Astrocyte of the hippocampus (primary cell): Measurements from ENCODE around the gene BSPRY.

Experiments
- DNase-seq: peaks from one replicate; pipeline ENCODE4 v3.0.0; 2011; ENCODE audit warnings: low read depth, low spot score

The BSPRY gene

DNA sequence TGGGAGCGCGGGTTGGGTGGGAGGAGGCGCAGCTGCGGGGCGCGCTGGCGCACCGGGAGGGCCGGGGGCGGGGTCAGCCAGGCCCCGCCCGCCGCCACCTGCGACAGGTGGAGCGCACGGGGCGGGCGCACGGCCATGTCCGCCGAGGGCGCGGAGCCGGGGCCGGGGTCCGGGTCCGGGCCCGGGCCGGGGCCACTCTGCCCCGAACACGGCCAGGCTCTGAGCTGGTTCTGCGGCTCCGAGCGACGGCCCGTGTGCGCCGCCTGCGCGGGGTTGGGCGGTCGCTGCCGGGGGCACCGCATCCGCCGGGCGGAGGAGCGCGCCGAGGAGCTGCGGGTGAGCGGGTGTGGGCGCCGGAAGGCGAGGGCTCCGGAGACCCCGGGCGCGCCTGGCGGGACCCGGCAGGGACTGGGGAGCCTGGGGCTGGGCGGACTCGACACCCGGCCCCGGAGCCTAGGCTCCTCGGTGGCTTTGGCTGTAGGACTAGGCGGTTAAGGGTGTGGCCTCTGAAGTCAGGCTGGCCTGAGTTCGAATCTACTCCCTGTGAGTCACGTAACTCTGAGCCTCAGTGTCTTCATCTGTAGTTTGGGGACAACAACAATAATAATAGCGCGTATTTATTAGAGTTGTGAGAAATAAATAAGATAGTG is at the start of gene BSPRY:
TSS of gene BSPRY (plus strand) at position 97 of the 650 bp plus-strand sequence. CDS start at position 136, 39 bp downstream.
- peak; percentile 14 for DNase-seq

DNA sequence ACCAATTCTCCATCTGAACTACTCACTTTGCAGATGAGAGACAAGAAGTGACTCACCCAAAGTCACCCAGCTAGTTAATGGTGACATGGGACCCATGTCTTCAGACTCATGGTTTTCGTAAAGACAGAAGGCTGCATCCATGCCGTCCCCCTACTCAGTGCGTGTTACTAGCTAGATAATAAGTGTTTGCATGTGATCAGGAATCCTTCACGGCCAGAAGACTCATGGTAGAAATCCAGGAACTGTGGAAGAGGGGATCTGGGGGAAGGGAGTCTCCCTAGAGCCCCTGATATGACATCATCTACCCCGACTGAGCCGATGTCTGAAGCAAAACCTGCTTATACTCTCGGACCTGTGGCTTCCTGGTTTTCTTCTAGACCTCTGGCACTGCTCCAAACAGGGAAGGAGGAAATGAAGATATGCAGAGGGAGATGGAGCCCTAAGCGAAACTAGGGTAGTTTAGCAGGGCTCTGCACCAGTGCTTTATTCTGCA is 49.5 kb upstream of the BSPRY start:
- DNase-seq = no peak

DNA sequence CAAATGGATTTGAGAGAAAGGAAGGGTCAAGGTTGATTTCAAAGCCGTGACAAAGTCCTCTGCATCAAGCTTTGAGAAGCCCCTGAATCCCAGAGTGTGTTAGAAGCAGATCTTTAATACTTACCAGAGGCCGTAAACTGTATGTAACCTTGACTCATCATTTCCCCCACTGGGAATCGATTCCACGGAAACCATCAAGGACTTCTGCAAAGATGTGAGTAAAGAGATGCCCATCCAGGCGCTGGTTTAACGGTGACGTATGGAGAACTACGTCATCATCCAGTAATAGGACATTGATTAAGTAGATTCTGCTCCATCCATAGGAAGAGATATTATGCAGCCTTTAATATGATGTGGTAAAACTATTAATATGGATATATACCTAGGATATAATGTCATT is 47.8 kb upstream of the BSPRY start:
- no peak for DNase-seq

DNA sequence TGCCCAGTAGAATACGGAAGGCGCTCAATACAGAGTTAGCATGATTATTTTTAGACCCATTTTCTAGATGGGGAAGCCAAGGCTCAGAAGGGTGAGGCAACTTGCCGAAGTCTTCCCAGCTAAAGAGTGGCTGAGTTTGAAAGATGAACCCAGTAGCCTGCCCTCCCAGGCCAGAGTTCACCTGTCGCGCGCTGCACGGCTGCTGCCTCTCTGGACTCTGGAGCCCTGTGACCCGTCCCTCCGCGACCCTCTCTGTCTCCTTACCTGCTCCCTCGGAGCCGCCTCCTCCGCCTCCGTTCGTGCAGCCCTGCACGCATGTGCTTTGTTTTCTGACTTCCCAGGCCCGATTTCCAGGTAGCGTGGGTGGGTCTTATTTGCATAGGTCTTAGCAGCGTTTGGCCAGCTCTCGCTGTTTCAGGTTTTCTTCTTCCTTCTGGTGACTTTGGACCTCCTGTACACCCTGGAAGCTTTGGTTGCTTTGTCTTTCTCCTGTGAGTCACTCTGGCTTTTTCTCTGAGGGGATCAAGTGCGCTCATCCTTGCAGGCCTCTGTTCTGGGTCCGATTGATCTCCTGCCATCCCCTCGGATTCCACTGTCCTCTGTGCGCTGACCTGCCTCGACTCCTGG is 46.4 kb upstream of the BSPRY start, which contains the start of gene RNF183:
TSS of gene RNF183 (minus strand) at position 585 of the 627 bp plus-strand sequence. CDS start 5,192 bp downstream, outside the sequence.
- no peak for DNase-seq

DNA sequence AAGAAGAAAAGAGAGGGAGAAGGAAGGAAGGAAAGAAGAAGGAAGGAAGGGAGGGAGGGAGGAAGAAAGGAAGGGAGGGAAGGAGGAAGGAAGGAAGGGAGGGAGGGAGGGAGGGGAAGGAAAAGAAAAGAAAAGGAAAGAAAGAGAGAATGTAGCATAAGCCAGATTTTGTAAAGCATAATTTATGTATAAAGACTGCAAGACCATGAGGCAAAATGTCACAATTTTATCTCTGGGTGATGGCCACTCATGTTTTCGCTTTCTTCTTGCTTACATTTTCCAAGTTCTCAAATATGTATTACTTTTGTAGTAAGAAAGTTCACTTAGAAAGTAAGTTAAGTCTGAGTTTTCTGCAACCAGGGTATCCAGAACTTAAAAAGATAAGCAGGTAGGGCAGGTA is 42.8 kb upstream of the BSPRY start:
- no peak for DNase-seq

DNA sequence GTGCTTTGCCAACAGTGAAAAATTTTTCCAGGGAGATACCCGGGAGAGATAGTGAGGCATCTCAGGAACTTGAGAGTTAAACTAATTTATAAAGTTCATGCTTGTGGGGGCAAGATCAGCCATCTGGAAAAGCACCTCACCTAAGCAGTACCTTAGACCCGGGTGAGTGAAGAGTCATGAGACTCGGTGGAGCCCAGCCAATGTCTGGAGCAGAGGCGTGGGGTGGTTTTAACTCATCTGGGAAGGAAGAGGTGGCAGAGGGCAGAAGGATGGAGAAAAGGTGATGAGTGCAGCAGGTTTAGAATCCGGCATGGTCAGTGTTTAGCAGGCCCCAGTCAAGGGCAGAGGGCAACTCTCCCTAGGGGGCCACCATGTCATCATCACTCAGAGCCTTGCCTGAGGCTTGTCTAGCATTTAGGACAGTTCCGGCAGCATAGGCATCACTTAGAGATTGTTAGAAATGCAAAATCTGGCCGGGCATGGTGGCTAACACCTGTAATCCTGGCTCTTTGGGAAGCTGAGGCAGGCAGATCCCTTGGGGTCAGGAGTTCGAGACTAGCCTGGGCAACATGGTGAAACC is 41.9 kb upstream of the BSPRY start:
- DNase-seq = no peak

DNA sequence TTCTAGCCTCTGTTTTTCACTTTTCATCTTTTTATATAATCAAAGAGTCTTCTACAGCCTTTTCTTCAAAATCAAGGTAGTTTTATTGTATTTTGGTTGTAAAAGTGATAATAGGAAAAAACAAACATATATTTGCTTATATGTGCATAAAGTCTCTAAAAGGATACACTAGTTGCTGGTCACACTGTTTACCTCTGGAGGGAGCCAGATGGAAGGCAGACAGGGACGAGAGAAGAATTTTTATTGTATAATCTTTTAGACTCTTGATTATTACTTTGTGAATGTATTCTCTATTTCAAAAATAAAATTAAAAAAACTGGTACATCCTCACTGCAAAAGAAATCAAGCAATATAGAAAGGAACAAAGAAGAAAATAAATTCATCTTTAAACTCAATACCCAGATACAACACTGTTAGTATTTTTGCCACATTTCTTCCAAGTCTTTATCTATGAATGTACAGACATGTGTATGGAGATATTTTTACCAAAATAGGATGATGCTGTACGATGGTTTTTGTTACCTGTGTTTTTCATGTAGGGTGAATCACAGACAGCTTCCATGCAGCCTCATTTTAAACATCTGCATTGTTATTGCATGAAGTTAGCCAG is 40.0 kb upstream of the BSPRY start:
- peak; percentile 64 for DNase-seq

DNA sequence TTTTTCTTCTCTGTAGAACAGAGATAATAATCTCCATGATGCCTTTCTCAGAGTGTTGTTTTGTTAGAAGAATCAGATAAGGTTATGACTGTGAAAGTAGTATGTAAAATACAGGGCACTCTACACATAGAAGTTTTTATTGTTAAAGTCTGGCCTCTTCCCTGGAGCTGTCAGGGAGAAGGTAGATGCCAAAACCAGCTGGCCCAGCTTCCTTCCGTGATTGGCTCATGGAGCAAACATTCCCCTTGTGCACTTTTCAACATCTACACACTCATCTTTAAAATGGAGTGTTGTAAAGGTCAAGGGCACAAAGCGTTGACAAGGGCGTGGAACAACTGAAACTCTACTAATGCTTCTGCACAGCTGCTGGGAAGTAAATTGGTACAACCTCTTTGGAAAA is 38.8 kb upstream of the BSPRY start:
- no peak for DNase-seq

DNA sequence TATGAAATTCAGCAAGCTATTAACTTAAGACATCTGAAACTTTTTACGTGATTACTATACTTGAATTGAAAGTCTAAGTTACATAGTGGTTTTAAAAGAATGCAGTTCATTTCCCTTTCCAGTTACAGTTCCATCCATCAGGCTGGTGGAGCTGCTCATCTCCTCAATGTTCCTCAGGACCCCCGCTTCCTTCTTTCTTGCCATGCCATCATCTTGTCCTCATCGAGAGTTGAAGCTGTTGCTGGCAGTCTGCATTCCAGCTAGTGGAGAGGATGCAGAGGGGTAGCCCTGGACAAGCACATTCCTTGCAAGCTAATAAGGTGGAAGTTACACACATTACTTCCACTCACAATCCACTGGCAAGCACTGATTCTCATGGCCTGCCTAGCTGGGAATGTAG is 37.4 kb upstream of the BSPRY start:
- DNase-seq = peak; percentile 36

DNA sequence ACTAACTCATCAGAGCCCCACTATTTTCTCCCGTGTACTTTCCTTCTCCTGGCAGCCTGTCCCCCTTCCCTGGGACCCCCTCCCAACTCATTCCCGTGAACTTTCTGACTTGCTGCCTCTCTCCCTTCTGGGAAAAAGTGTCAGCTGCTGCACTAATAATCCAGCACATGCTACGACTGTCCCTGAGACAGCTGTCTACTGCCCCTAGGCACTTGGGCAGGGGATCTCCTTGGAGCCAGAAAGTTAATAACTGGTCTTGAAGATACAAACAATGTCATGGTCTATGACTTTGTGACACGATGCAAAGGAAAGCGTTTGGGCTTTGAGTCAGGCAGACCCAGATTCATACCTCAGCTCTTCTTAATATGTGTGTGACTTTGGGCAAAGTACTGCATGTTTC is 36.1 kb upstream of the BSPRY start:
- DNase-seq = no peak

DNA sequence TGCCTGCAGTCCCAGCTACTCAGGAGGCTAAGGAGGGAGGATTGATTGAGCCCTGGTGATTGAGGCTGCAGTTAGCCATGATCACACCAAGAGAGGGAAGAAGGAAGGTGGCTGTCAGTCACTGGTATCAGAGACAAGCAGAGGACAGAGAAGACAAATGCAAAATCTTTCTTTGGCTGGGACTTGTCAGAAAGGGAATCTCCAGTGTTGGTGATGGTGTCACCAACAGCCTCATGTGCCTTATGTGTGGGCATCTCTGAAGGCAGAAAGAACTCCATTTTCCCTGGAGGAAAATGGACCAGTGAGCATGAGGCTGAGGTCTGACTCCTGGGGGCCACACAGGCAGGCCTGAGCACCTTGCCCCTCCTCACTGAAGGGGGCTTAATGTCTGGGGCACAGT is 34.1 kb upstream of the BSPRY start:
- DNase-seq = no peak

DNA sequence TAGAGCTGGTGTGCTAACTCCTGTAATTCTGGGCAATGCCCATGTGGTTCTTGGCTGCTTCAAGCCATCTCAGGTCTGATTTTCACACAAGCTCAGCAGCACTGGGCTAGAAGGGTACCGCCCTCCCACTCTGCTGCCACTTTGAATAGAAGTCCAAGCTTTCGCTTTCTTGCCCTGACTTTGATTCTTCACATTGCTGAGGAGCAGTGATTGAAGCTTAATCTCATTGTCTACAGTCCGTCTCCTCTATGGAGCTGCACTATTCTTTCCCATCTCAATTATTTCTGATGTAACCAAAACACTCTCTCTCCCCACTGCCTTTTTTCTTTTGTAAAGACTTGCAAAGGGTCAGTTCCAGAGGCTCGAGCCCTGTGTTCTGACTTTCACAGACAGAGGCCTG is 33.3 kb upstream of the BSPRY start:
- peak; percentile 10 for DNase-seq

DNA sequence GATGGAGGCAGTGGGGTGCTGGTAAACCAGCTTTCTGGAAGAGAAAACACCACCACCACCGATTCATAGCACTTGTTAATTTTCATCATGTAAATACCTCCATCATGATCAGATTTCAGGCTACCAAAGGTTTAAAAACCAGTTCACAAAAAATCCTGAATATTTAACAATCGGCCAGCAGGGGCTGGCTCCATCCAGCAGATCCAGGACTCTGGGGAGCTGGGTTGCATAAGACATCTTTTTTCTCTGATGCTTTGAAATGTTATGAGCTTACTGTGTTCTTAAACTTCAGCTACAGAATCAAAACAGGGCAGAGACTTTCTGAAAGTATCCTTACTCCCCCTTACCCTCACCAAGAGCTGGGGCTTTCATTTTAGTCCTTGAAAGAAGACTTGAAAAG is 31.6 kb upstream of the BSPRY start:
- no peak for DNase-seq

DNA sequence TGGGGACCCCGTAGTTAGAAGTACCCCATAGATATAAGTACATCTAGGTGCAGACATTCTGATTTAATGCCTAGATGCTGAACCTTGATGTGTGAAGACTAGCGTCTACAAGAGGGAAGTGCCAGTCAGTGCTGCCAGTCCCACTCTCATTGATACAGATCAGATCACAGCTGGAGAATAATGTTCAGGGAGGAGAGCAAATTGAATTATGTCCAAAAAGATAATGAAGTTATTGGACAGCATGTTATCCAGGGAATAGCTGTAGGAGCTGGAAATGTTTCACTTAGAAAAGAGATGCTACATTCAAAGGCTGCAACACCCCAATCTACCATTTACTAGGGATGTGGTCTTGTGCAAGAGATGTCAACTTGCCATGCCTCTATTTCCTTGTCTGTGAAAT is 30.3 kb upstream of the BSPRY start:
- DNase-seq = no peak

DNA sequence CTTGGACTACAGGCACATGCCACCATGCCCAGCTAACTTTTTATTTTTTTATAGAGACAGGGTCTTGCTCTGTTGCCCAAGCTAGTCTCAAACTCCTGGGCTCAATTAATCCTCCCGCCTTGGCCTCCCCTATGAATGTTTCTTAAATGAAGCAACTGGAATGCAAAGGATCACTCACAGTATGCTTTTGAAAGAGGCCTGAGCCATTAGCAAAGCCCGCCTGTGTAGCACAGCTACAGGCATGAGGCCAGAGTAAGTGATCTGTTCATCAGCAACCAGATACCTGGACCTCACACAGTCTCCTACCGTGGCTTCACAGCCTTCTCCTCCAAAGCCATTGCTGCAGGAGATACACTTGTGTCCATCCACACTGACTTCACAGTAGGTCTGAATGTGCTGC is 29.3 kb upstream of the BSPRY start:
- DNase-seq = no peak

DNA sequence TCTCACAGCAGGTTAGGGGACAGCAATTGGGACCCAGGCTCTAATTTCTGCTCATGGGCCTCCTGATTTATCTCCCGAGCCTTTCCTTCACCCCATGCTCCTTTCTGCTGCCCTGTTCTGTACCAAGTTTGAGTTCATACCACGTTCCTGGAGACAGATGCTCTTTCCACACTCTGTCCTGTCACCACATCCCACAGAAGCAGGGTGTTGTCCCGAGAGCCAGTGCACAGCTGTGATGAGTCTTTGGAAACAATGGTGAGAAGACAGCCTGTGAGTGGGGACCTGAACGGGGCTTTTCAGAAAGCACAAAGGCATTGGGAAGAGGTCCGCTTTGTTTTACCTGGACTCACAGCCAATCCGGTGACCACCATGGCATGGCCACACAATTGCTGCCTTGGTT is 26.7 kb upstream of the BSPRY start:
- no peak for DNase-seq

DNA sequence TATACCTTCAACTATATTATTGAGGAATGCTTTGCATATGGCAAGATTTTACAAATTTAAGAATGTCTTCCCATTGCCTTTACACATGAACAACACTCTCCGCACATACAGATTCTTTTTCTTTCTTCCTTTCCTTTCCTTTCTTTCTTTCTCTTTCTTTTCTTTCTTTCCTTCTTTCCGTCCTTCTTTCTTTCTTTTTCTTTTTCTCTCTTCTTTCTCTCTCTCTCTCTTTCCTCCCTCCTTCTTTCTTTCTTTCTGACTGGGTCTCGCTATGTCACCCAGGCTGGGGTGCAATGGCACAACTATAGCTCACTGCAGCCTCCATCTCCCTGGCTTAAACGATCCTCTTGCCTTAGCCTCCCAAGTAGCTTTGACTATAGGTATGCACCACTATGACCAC is 23.1 kb upstream of the BSPRY start:
- no peak for DNase-seq

DNA sequence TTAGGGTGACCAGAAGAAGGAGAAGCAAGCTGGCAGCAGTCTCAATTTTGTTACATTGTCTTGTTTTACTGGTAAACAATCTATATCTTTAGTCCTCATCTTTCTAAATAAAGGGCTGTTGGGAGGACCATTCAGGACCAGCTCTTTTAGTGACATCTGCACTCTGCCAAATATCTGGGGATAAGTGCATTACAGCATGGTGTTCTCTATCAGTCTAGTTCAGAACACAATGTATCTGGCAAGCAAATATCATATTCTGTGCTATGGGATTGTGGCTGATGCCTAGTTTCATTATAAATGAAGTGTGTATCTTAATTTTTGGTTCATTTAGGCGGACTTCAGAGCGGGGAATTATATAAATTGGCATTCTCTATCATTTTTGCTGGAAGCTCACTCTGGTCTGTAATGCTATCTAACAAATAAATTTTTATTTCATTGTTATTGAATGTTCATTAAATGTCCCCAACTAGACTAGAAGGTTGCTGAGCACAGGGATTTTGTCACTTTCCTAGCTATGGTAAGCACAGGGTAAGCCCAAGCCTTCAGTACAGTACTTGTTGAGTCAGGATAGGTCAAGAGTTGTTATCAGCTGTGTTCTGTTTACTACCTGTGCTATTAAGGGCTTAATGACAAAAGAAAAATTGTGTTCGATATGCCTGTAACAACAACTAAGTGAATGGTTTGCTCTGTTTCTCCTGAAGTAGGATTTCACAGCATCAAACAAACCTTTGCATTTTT is 21.1 kb upstream of the BSPRY start:
- DNase-seq = no peak

DNA sequence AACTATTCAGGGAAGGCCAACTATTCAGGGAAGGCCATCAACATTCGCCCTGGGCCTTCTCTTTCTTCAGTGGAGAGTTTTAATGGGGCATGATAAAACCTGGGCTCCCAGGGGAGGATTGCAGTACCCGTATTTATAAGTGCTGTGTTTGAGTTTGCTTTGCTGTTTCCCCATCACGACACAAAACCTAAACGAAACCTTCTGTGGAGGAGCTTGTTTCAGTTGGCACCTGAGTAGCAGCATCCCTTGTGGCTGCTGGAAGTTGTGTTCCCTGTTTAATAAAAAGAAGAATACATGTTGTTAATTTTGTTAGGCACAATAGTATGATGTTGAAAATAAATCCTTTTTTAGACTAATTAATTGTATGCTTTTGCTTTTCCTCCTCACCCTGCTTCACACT is 17.6 kb upstream of the BSPRY start:
- DNase-seq = no peak

DNA sequence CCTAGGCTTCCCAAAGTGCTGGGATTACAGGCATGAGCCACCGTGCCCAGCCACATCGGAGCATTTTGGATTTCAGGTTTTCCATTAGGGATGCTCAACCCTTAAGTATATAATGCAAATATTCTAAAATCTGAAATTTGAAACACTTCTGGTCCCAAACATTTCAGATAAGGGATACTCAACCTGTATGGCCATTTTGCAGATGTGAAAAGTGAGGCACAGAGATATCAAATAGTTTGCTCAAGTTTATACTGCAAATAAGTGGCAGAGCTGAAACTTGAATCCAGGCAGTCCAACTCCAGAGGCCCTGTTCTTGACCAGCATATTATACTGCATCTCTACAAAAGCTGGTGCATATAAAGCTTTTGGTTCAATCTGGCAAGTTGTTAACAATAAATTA is 11.6 kb upstream of the BSPRY start:
- DNase-seq = no peak

DNA sequence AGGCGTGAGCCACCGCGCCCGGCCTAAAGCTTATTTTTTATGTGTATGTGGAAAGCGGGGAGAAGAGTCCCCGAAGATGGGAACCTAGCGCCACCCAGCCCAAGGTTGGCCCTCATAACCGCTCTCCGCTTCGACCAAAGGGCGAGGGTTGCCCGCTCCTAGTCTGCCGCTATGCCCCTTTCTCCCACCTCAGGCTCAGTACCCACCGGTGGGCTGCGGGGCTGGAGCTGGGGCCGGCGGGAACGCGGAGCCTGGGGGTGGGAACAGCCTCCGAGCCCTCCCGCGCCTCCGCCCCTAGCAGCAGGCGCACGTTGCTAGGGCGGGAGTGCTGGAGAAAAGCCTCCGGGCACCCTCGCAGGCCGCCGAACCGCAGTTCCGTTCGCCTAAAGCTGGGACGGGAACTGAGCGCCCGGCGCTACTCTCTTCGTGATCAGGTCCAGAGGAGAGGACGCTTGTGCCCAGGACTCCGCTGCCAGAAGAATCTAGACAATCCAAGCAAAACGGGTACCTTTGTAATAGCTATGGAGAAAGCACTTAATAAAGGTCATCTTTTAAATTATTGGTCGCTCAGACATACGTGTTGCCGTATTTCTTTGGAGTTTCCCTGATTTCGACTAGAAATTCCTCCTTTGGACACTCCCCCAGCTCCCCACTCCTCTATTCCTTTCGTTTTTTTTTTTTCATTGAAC is 9.2 kb upstream of the BSPRY start, which contains the start of gene WDR31:
TSS of gene WDR31 (minus strand) at position 265 of the 689 bp plus-strand sequence. CDS start 8,253 bp downstream, outside the sequence.
- peak; percentile 96 for DNase-seq
